NK-92 (cell line): ENCODE results near the gene CAPZB.

Source experiments
- DNase-seq: peaks from one replicate; lab custom pipeline; 2025; ENCODE audit not compliant: unreplicated experiment; lab: John Stamatoyannopoulos, UW

The CAPZB gene

DNA sequence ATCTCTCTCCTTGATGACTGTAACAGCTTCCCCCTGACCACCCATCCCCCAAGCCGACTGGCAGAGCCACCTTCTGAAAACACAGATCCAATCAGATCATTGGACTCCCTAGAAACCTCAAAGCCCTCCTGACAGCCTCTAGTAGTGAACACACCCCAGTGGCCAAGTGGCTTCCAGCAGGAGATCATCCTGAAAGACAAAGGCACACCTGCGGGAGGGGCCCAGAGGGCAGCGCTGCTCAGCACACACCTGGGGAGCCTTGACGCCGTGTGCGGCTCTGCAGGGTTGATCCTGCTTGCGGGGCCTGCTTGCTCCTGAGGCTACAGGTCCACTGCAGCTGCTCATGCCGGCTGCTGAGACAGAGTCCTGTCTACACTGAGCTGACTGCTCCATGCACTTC, 131.7 kb downstream of the CAPZB start:
- DNase-seq: no peak

- no peak for DNase-seq
Observed at GRCh38 chr1:19352839-19353238, 132.5 kb downstream of the CAPZB start.

GRCh38 chr1:19351873-19352272, 133.5 kb downstream of the CAPZB start:
- DNase-seq: no peak

DNA sequence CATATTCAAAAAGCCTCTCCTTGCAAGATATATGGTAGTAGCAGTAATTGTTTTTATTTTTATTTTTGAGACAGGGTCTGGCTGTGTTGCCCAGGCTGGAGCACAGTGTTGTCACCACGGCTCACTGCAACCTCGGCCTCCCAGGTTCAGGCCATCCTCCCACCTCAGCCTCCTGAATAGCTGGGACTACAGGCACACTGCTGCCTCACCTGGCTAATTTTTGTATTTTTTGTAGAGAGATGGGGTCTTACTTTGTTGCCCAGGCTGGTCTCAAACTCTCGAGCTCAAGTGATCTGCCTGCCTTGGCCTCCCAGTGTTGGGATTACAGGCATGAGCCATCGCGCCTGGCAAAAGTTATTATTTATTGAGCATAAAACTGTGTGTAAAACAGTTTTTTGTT, 134.8 kb downstream of the CAPZB start:
- DNase-seq: no peak

- no peak for DNase-seq
Observed at GRCh38 chr1:19349999-19350398, 135.3 kb downstream of the CAPZB start.

DNA sequence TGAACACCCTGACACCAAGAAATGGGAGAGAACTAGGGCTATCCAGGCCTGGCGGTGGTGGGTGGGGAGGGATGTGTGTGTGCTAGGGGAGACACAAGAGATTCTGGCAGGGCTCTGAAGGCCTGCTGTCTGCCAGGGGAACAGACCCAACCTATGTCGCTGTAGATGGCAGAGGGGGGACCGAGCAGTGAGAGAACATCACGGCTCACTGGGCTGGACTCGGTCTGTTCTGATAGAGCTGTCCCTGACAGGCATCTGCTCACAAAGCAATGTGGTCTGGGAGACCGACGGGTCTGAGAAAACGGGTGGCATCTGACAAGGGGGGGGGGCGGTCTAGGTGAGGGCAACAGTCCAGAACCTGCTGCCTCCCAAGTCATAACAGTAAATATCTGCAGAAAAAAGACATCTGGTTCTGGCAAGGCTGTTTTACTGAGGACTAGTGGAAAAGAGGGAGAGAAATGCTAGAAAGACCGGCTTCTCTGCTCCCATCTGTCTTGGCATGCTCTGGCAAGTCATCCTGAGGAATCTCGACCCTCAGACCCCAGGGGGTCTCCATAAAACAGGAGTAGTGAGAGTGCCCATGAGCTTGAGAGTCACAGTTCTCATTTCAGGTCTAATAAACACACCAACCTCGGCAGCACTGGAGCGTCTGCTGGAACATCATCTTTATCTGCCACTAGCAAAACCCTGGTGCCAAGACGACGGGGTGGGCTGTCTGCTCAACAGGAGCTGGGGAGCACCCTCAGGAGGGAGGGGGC, 136.7 kb downstream of the CAPZB start:
- no peak for DNase-seq

GRCh38 chr1:19347533-19348172, 137.7 kb downstream of the CAPZB start:
- DNase-seq: no peak

GRCh38 chr1:19346026-19346425, 139.3 kb downstream of the CAPZB start:
- no peak for DNase-seq

DNA sequence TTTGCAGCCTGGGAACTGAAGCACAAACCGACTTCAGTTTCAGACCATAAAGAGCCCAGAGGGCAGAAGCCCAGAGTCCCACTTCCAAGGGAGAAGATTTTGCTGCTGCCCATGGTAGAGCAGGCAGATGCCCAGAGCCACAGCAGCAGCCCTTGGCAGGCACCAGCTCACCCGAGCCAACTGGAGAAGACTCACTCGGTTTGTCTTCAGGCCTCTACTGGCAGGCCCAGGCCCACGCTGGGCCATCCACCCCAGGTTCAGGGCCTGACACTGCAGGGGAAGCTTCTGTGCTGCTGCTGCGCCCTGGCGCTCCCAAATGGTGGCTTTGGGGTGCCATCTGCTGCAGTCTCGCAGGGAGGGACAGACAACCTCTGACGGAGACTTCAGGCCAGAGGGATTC, 139.9 kb downstream of the CAPZB start:
- no peak for DNase-seq

- no peak for DNase-seq
Observed at GRCh38 chr1:19344831-19345230, 140.5 kb downstream of the CAPZB start.

GRCh38 chr1:19344372-19344810, 140.9 kb downstream of the CAPZB start:
- no peak for DNase-seq

DNA sequence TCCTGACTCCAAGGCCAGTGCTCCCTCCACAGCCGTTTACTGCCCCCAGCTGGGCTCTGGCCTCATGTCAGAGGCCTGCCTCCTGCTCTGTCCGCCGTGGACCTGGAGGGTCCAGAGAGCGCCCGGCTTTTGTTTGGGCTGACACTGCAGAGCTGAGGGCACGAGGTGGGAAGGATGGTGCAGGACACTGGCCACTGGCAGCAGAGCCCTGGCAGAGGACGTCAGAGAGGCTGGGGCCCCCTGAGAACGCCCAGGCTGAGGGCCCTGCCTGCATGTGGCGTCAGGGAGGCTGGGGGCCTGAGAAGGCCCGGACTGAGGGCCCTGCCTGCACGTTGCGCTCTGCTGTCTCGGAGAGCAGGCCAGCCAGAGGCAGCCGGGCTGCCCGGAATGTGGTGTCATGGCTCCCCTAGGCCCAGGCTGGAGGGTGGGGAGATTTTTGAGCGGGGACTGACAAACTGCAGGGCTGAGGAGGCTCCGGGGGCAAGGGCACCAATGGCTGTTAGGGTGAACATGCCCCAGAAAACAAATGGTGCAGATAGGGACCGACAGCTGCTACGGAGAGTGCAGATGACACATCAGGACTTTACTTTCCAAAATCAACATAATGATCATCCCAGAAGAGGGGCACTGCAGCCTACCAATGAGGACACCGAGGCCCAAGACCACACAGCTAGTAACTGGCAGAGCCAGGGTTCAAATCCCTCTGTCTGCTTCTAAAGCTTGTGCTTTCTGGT, 141.6 kb downstream of the CAPZB start:
- DNase-seq: no peak

DNA sequence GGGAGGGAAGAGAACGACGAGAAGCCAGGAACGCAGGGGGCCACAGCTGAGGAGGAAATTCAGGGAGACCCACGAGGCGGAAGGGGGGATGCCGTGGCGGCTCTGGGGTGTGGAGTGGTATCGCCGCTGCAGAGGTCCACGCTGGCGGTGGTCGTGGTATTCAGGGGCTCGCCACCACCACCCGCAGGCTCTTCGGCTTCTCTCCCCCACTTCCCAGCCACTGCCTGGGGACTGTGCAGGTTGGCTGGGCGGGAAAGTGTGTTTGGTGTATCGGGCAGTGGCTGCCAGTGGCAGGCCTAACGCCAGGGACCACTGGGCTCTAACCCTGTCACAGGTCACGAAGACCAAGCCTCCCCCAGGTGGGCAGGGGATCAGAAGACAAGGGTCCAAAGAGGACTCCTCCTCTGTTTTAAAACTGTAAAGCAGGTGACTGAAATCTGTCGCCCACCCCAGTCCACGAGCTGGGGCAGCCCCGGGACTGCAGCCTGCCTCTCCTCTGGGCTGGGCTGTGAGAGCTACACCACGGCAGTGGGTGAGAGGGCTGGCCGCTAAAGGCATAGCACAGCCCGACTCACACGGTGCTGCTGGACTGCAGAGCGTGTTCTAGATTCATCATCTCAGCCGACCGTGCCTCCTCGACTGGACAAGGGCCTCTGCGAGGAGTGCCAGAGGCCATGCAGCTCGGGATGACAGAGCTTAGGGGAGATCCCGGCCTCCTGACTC, 142.3 kb downstream of the CAPZB start:
- no peak for DNase-seq

DNA sequence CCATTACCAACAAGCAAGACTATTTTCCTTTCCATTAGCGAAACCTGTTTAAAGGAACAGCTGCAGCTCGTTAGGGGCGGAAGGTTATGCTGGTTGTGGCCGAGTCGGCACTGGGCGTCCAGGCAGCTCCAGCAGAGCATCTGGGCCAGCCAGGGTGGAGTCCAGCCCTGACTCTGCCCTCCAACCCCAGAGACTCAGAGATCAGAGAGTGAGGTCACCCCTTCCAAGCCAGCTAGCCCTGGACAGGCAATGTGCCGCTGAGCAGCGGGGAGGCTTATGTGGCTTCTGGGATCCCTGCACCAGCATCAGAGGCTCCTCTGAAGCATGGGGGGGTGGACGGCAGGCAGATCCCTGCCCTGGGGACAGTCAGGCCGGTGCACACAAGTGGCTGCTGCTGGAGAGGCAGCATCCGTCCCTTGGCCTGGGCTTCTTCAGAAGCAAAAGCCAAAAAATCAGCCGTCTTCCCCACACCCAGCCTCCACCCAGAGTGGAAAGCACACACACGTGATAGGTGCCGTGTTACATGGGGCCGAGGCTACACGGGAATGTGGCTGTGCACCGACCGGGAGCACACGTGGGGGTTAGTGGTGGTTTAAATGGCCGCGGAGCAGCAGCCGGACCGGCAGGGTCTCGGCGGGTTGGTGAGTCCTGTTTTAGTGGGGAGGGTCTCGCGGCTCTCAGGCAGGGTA, 143.1 kb downstream of the CAPZB start:
- no peak for DNase-seq

- DNase-seq: no peak
Observed at GRCh38 chr1:19341201-19342061, 143.9 kb downstream of the CAPZB start.

- DNase-seq: no peak
Observed at GRCh38 chr1:19340387-19340937, 144.9 kb downstream of the CAPZB start.

DNA sequence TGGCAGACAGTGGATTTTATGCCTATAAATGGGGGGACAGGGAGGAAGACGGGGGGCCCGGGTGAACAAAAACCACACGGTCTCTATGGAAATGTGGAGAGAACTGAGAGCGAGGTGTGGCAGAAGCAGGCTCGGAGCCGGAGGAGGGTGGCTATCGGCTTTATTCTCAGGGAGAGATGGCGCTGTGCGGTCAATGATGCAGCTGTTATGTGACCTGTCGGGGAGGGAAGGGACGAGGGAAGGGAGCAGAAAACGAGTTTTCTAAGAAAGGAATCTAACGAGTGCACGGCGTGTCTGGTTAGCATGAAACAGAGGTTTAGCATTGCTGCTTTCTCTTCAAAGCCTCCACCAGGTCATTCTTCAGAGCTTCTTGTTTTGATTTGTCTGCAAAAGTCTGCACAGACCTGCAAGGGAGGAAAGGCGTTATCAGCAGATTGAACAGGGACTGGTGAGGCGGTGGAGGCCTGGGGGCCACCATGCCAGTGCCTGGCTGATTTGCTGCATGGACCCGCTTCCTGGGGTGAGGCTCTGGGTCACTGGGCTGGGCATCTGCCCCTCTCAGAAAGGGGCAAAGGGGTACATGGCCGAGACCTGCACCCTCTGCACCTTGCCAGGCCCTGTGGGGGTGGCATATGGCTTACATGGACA, 146.0 kb downstream of the CAPZB start:
- no peak for DNase-seq

DNA sequence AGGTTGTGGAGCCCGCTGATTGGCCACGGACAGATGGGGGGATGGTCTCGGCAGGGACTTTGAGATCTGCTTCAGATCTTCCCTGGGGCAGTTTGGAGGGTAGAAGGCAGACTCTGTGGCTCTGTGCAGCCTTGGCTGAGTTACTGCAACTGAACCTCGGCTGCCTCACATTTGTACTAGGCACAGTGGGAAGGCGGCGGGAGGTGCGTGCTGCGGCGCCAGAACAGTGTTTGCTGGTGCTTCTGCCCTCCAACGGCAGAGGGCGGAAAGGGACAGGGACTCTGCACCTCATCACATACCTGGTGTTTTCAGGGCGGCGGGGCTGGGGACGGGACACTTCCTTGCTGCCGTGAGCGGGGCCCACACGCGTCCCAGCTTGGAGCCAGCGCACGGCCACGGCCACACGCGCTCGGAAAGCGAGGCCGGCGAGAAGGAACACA, 147.0 kb downstream of the CAPZB start:
- no peak for DNase-seq

- DNase-seq: no peak
Observed at GRCh38 chr1:19337289-19337688, 148.1 kb downstream of the CAPZB start.
